Gastrocnemius medialis (tissue), 4 donors: ENCODE data around the gene NRG4. TPM values are rescaled to one million over a fixed set of nuclear protein-coding genes. Genes with fewer than 3 reads are reported as not detected.

ENCODE experiments used
- ATAC-seq, 2 donors: fragments of 150-250 bp; one replicate each; pipeline ENCODE4 v1.9.1; 2016
- DNase-seq, 2 donors: peaks; one replicate each; pipeline ENCODE4 v3.0.0-alpha.2; 2019
- H3K27ac ChIP-seq, 4 donors: fragments of 200-600 bp; sonication (generic); 1 replicate in 1 of 4; 2 replicates in 3 of 4; pipeline ENCODE4 v1.5.1; 2016 to 2018; ENCODE audit warnings: mild to moderate bottlenecking in 2 of 4, moderate library complexity in 1 of 4
- H3K27me3 ChIP-seq, 3 donors: fragments of 200-600 bp; sonication (generic) in 2 of 3; 1 replicate in 1 of 3; 2 replicates in 2 of 3; pipeline versions ENCODE4 v1.5.1 to v1.6.0; 2016 to 2019; ENCODE audit warnings: mild to moderate bottlenecking in 1 of 3, moderate library complexity in 1 of 3
- H3K36me3 ChIP-seq, 2 donors: fragments of 200-600 bp; sonication (generic) in 1 of 2; one replicate each; pipeline ENCODE4 v1.5.1; 2017 to 2018
- H3K4me1 ChIP-seq, 2 donors: fragments of 200-600 bp; sonication (generic) in 1 of 2; one replicate each; pipeline ENCODE4 v1.5.1; 2016 to 2017; ENCODE audit warnings: mild to moderate bottlenecking in 2 of 2
- H3K4me3 ChIP-seq, 4 donors: fragments of 200-600 bp; sonication (generic) in 3 of 4; 1 replicate in 1 of 4; 2 replicates in 3 of 4; pipeline ENCODE4 v1.5.1; 2016 to 2019; ENCODE audit warnings: mild to moderate bottlenecking in 2 of 4
- H3K9me3 ChIP-seq, 3 donors: fragments of 200-600 bp; sonication (generic) in 2 of 3; 1 replicate in 1 of 3; 2 replicates in 2 of 3; pipeline ENCODE4 v1.5.1; 2016 to 2019
- POLR2A ChIP-seq, 2 donors: fragments of 450-650 bp; IDR thresholded peaks; one replicate each; pipeline ENCODE4 v1.6.1; 2017; ENCODE audit warnings: antibody characterized with exemption in 2 of 2, mild to moderate bottlenecking in 2 of 2, moderate library complexity in 2 of 2
- in situ Hi-C, 4 donors: fragments of 200-750 bp; cut with MboI; loops; one replicate each; pipeline versions ENCODE4 v1.15.0 to v1.8.0; 2017; ENCODE audit warnings: low sequenced_read_pairs in 4 of 4
- intact Hi-C: fragments of 100-400 bp; cut with DNase I; formaldehyde crosslinking; loops from one replicate; pipeline ENCODE4 v1.15.1; 2023; ENCODE audit warnings: low total_unique reads
- total RNA-seq, 4 donors: library from RNA; depleted of rRNA; stranded (reverse); fragments of >200 nt; gene quantifications; one replicate each; pipeline versions ENCODE4 v1.1.0 to v1.2.3, GENCODE V29; 2016
- TF ChIP-seq, protein P1 (sequence below), 5 experiments: fragments of 450-650 bp in 3 of 5; fragments of 200-600 bp in 2 of 5; sonication (generic) in 2 of 5; IDR thresholded peaks in 4 of 5; conservative IDR thresholded peaks in 1 of 5; 1 replicate in 4 of 5; 2 replicates in 1 of 5; pipeline ENCODE4 v1.5.1; 2016 to 2019; ENCODE audit warnings: antibody characterized with exemption in 5 of 5, mild to moderate bottlenecking in 3 of 5, moderate library complexity in 3 of 5

NRG4 gene
- total RNA-seq, 4 donors from 2014 or later = 2.0 to 9.8 (median 3.4) TPM

DNA sequence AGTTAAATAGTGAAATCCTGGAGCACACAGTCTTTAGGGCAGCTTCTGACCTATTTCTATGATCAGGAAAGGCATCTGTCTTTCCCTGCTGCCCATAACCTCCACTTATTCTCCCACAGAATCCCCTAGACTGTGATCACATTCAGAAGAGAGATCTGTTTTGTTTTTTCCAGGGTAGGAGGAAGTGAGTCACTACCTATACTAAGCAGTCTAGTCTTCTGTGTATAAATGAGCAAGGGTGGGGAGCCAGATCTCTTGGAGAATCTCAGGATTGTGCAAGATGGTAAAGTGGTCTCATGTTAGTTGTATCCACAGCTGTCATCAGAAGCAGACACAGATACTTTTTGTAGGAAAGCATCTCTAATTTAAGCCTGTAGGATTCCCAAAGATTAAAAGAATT is 120.3 kb downstream of the NRG4 start:
- intact Hi-C loops (no loop called here), in situ Hi-C loops (no loop called here)
- no peaks in the 10 kb centered on the region for H3K9me3 ChIP-seq
- H3K36me3 ChIP-seq = peaks cover 0 to 14% of the 10 kb centered on the region in 2 donors
- TF ChIP-seq, protein P1, sequence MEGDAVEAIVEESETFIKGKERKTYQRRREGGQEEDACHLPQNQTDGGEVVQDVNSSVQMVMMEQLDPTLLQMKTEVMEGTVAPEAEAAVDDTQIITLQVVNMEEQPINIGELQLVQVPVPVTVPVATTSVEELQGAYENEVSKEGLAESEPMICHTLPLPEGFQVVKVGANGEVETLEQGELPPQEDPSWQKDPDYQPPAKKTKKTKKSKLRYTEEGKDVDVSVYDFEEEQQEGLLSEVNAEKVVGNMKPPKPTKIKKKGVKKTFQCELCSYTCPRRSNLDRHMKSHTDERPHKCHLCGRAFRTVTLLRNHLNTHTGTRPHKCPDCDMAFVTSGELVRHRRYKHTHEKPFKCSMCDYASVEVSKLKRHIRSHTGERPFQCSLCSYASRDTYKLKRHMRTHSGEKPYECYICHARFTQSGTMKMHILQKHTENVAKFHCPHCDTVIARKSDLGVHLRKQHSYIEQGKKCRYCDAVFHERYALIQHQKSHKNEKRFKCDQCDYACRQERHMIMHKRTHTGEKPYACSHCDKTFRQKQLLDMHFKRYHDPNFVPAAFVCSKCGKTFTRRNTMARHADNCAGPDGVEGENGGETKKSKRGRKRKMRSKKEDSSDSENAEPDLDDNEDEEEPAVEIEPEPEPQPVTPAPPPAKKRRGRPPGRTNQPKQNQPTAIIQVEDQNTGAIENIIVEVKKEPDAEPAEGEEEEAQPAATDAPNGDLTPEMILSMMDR (IDR thresholded peaks at IDR 0.05 in 4 of 5, conservative IDR thresholded peaks at IDR 0.05 in 1 of 5) = no peak
- no peak for TF ChIP-seq POLR2A (IDR thresholded peaks at IDR 0.05)
- no peaks in the 10 kb centered on the region for H3K27me3 ChIP-seq
- no peak for ATAC-seq
- DNase-seq = no peak
- H3K4me1 ChIP-seq = no peaks in the 10 kb centered on the region
- no peak overlapping the region for H3K4me3 ChIP-seq
- peak overlapping the region in 1 of 4 donors; percentile 60 for H3K27ac ChIP-seq

Other genes starting within 250 kb of the NRG4 start
- 10 to 100 TPM; 15.9 to 25.5 (median 23.9) TPM for gene UBE2Q2, start 169.0 kb downstream of the NRG4 start, total RNA-seq
- gene FBXO22, start 108.5 kb downstream of the NRG4 start, total RNA-seq = 10 to 100 TPM; 12.3 to 13.9 (median 13.0) TPM
- 10 to 100 TPM in 2 of 4 donors, 1 to 10 TPM in 2; 3.6 to 17.1 (median 11.7) TPM for gene TMEM266, start 47.6 kb upstream of the NRG4 start, total RNA-seq